Activated CD4-positive, alpha-beta T cell treated with anti-CD3 and anti-CD28 coated beads, Interleukin-2, amount 10 ng/mL, durations not matched to agents 24 days and 14 days (primary cell): ENCODE measurements around the gene MDH2. TPM values are rescaled to one million over a fixed set of nuclear protein-coding genes. Genes with fewer than 3 reads are reported as not detected.
"Not testable (repeated sequence)": the region's sequence is repeated elsewhere in the genome, so short reads cannot be mapped to it uniquely, and the experiment has no call there.

ENCODE experiments used
- DNase-seq: peaks from one replicate; pipeline ENCODE4 v3.0.0; 2022
- H3K27ac Mint-ChIP-seq: one replicate; pipeline ENCODE4 v1.8.0; 2022; ENCODE audit warnings: mild to moderate bottlenecking, mixed read lengths
- H3K27me3 Mint-ChIP-seq: one replicate; pipeline ENCODE4 v1.8.0; 2022; ENCODE audit warnings: mixed read lengths
- H3K36me3 Mint-ChIP-seq: one replicate; pipeline ENCODE4 v1.8.0; 2022; ENCODE audit warnings: low read depth, mild to moderate bottlenecking, mixed read lengths
- H3K4me1 Mint-ChIP-seq: one replicate; pipeline ENCODE4 v1.8.0; 2021; ENCODE audit warnings: mixed read lengths
- H3K4me3 Mint-ChIP-seq: one replicate; pipeline ENCODE4 v1.8.0; 2022; ENCODE audit warnings: mild to moderate bottlenecking, moderate library complexity, mixed read lengths
- H3K9me3 Mint-ChIP-seq: one replicate; pipeline ENCODE4 v1.8.0; 2021; ENCODE audit warnings: mixed read lengths
- intact Hi-C: fragments of 100-400 bp; cut with micrococcal nuclease; formaldehyde crosslinking; loops from one replicate; pipeline ENCODE4 v1.15.1; 2023
- total RNA-seq: library from RNA; stranded (reverse); gene quantifications from 2 replicates; pipeline ENCODE4 v1.2.3, GENCODE V29; 2022

MDH2 gene
- total RNA-seq, 1 donor from 2014 or later: 291 TPM

- intact Hi-C loops: no loop called here
- H3K9me3 Mint-ChIP-seq: no peaks in the 10 kb centered on the region
Measured at GRCh38 chr7:76022026-76022780, 25.7 kb upstream of the MDH2 start.

GRCh38 chr7:76023002-76023401 is 24.9 kb upstream of the MDH2 start:
- intact Hi-C loops: no loop called here
- Mint-ChIP-seq H3K27ac (no peak overlapping the region), H3K27me3 (no peaks in the 10 kb centered on the region), H3K4me1 (peaks cover 13% of the 10 kb centered on the region), H3K9me3 (no peaks in the 10 kb centered on the region), H3K36me3 (peaks cover 35% of the 10 kb centered on the region), H3K4me3 (peak overlapping the region; percentile 4)
- DNase-seq: no peak

More at GRCh38 chr7:76022026-76022780, 25.7 kb upstream of the MDH2 start:
- Mint-ChIP-seq H3K27me3 (no peaks in the 10 kb centered on the region), H3K36me3 (peaks cover 38% of the 10 kb centered on the region), H3K27ac (no peak overlapping the region), H3K4me3 (no peak overlapping the region), H3K4me1 (peaks cover 13% of the 10 kb centered on the region)
- no peak for DNase-seq

- H3K27me3 Mint-ChIP-seq, intact Hi-C loops, H3K4me3 Mint-ChIP-seq: not testable (repeated sequence)
Measured at GRCh38 chr7:76029682-76030081, 18.2 kb upstream of the MDH2 start.

GRCh38 chr7:76031964-76032363 is 15.9 kb upstream of the MDH2 start:
- intact Hi-C loops: no loop called here
- DNase-seq: no peak
- peaks cover 13% of the 10 kb centered on the region for H3K36me3 Mint-ChIP-seq
- no peak overlapping the region for H3K27ac Mint-ChIP-seq
- no peaks in the 10 kb centered on the region for H3K9me3 Mint-ChIP-seq
- no peak overlapping the region for H3K4me3 Mint-ChIP-seq
- peaks cover 17% of the 10 kb centered on the region for H3K4me1 Mint-ChIP-seq
- no peaks in the 10 kb centered on the region for H3K27me3 Mint-ChIP-seq

More at GRCh38 chr7:76029682-76030081, 18.2 kb upstream of the MDH2 start:
- H3K27ac Mint-ChIP-seq, H3K9me3 Mint-ChIP-seq, DNase-seq: not testable (repeated sequence)
- peaks cover 21% of the 10 kb centered on the region for H3K36me3 Mint-ChIP-seq
- H3K4me1 Mint-ChIP-seq: peaks cover 15% of the 10 kb centered on the region

GRCh38 chr7:76037310-76037709 is 10.6 kb upstream of the MDH2 start:
- no peaks in the 10 kb centered on the region for H3K27me3 Mint-ChIP-seq
- DNase-seq: no peak
- H3K27ac Mint-ChIP-seq: no peak overlapping the region
- H3K4me1 Mint-ChIP-seq: peaks cover 17% of the 10 kb centered on the region
- no peaks in the 10 kb centered on the region for H3K9me3 Mint-ChIP-seq
- no peak overlapping the region for H3K4me3 Mint-ChIP-seq
- peaks cover 4% of the 10 kb centered on the region for H3K36me3 Mint-ChIP-seq
- intact Hi-C loops: no loop called here

GRCh38 chr7:76040126-76040525 is 7.8 kb upstream of the MDH2 start:
- Mint-ChIP-seq H3K27me3 (no peaks in the 10 kb centered on the region), H3K4me3 (no peak overlapping the region), H3K9me3 (no peaks in the 10 kb centered on the region), H3K36me3 (peaks cover 5% of the 10 kb centered on the region), H3K4me1 (peaks cover 10% of the 10 kb centered on the region), H3K27ac (no peak overlapping the region)
- DNase-seq: no peak
- intact Hi-C loops: no loop called here

- no peaks in the 10 kb centered on the region for H3K27me3 Mint-ChIP-seq
- H3K9me3 Mint-ChIP-seq: no peaks in the 10 kb centered on the region
- H3K36me3 Mint-ChIP-seq: peaks cover 20% of the 10 kb centered on the region
- no peak for DNase-seq
- H3K4me1 Mint-ChIP-seq: peaks cover 19% of the 10 kb centered on the region
- no peak overlapping the region for H3K4me3 Mint-ChIP-seq
- intact Hi-C loops: no loop called here
- H3K27ac Mint-ChIP-seq: no peak overlapping the region
Measured at GRCh38 chr7:76044375-76044865, 3.5 kb upstream of the MDH2 start.

- no peaks in the 10 kb centered on the region for H3K27me3 Mint-ChIP-seq
- peaks cover 40% of the 10 kb centered on the region for H3K36me3 Mint-ChIP-seq
- DNase-seq: peak; percentile 72
- intact Hi-C loops: loop anchor here (2.0 to 5.0 kb wide), 3 partner anchors 39 to 270 kb away; no protein-coding TSS in a partner anchor
- H3K4me3 Mint-ChIP-seq: peak overlapping the region; percentile 97
- H3K27ac Mint-ChIP-seq: peak overlapping the region; percentile 96
- H3K9me3 Mint-ChIP-seq: no peaks in the 10 kb centered on the region
- H3K4me1 Mint-ChIP-seq: peaks cover 36% of the 10 kb centered on the region
Measured at GRCh38 chr7:76047305-76047810, 548 bp upstream of the MDH2 start.

GRCh38 chr7:76048668-76048988 is 722 bp downstream of the MDH2 start:
- intact Hi-C loops: loop anchor here (2.0 to 5.0 kb wide), 3 partner anchors 54 to 269 kb away; partner anchors contain the start of gene TMEM120A
- H3K27me3 Mint-ChIP-seq: no peaks in the 10 kb centered on the region
- no peaks in the 10 kb centered on the region for H3K9me3 Mint-ChIP-seq
- peak overlapping the region; percentile 96 for H3K27ac Mint-ChIP-seq
- DNase-seq: peak; percentile 75
- peak overlapping the region; percentile 97 for H3K4me3 Mint-ChIP-seq
- H3K36me3 Mint-ChIP-seq: peaks cover 44% of the 10 kb centered on the region
- H3K4me1 Mint-ChIP-seq: peaks cover 38% of the 10 kb centered on the region

- Mint-ChIP-seq H3K4me3 (peak overlapping the region; percentile 97), H3K36me3 (peaks cover 49% of the 10 kb centered on the region), H3K4me1 (peaks cover 37% of the 10 kb centered on the region), H3K27me3 (no peaks in the 10 kb centered on the region), H3K27ac (peak overlapping the region; percentile 54), H3K9me3 (no peaks in the 10 kb centered on the region)
- intact Hi-C loops: loop anchor here (2.0 to 5.0 kb wide), 3 partner anchors 54 to 268 kb away; partner anchors contain the start of gene TMEM120A
- no peak for DNase-seq
Measured at GRCh38 chr7:76049295-76049694, 1.4 kb downstream of the MDH2 start.

GRCh38 chr7:76050545-76050944 is 2.6 kb downstream of the MDH2 start:
- peaks cover 48% of the 10 kb centered on the region for H3K36me3 Mint-ChIP-seq
- H3K27ac Mint-ChIP-seq: peak overlapping the region; percentile 38
- no peaks in the 10 kb centered on the region for H3K27me3 Mint-ChIP-seq
- DNase-seq: no peak
- no peaks in the 10 kb centered on the region for H3K9me3 Mint-ChIP-seq
- intact Hi-C loops: loop anchor here (10.0 kb wide), 1 partner anchor 304 kb away; the partner anchor contains the start of gene YWHAG
- peaks cover 29% of the 10 kb centered on the region for H3K4me1 Mint-ChIP-seq
- H3K4me3 Mint-ChIP-seq: peak overlapping the region; percentile 13

GRCh38 chr7:76051840-76052239 is 3.9 kb downstream of the MDH2 start:
- no peaks in the 10 kb centered on the region for H3K27me3 Mint-ChIP-seq
- no peaks in the 10 kb centered on the region for H3K9me3 Mint-ChIP-seq
- H3K36me3 Mint-ChIP-seq: peaks cover 48% of the 10 kb centered on the region
- H3K4me3 Mint-ChIP-seq: peak overlapping the region; percentile 48
- intact Hi-C loops: loop anchor here (10.0 kb wide), 1 partner anchor 303 kb away; the partner anchor contains the start of gene YWHAG
- H3K27ac Mint-ChIP-seq: peak overlapping the region; percentile 65
- peak; percentile 80 for DNase-seq
- H3K4me1 Mint-ChIP-seq: peaks cover 24% of the 10 kb centered on the region

- H3K4me3 Mint-ChIP-seq, H3K27me3 Mint-ChIP-seq, DNase-seq, H3K9me3 Mint-ChIP-seq: not testable (repeated sequence)
- H3K36me3 Mint-ChIP-seq: peaks cover 52% of the 10 kb centered on the region
- H3K27ac Mint-ChIP-seq: peak overlapping the region; percentile 8
- peaks cover 24% of the 10 kb centered on the region for H3K4me1 Mint-ChIP-seq
- intact Hi-C loops: loop anchor here (10.0 kb wide), 1 partner anchor 302 kb away; the partner anchor contains the start of gene YWHAG
Measured at GRCh38 chr7:76052681-76053080, 4.8 kb downstream of the MDH2 start.

- DNase-seq: no peak
- Mint-ChIP-seq H3K27me3 (no peaks in the 10 kb centered on the region), H3K4me1 (peaks cover 24% of the 10 kb centered on the region), H3K36me3 (peaks cover 55% of the 10 kb centered on the region), H3K27ac (no peak overlapping the region), H3K9me3 (no peaks in the 10 kb centered on the region), H3K4me3 (no peak overlapping the region)
- intact Hi-C loops: loop anchor here (10.0 kb wide), 1 partner anchor 301 kb away; the partner anchor contains the start of gene YWHAG
Measured at GRCh38 chr7:76053461-76053860, 5.6 kb downstream of the MDH2 start.
